Astrocyte (in vitro differentiated cells and primary cell): Measurements from ENCODE around the gene ATXN7L1. TPM values are rescaled to one million over a fixed set of nuclear protein-coding genes. Genes with fewer than 3 reads are reported as not detected.

Experiments
- DNase-seq: peaks from one replicate; pipeline ENCODE4 v3.0.0-alpha.2; 2010; ENCODE audit warnings: low read depth
- FAIRE-seq: peaks from 2 replicates; lab custom pipeline; 2011; peaks lifted over from hg19 to GRCh38; lab: Jason Lieb, UNC
- H2AFZ ChIP-seq: 2 replicates; pipeline ENCODE4 v1.6.0; 2012; ENCODE audit warnings: low read depth, low read length, inconsistent platforms
- H3K27ac ChIP-seq: 2 replicates; pipeline ENCODE4 v1.5.1; 2011; ENCODE audit warnings: low read depth, low read length, inconsistent platforms
- H3K27me3 ChIP-seq: 2 replicates; pipeline ENCODE4 v1.6.0; 2011; ENCODE audit warnings: low read length, inconsistent platforms; ENCODE audit not compliant: insufficient read depth
- H3K36me3 ChIP-seq: 2 replicates; pipeline ENCODE4 v1.5.1; 2011; ENCODE audit warnings: low read length, inconsistent platforms; ENCODE audit not compliant: insufficient read depth
- H3K4me1 ChIP-seq: 2 replicates; pipeline ENCODE4 v1.5.1; 2011; ENCODE audit warnings: low read length, inconsistent platforms; ENCODE audit not compliant: insufficient read depth
- H3K4me2 ChIP-seq: 2 replicates; pipeline ENCODE4 v1.6.0; 2012; ENCODE audit warnings: low read length, inconsistent platforms
- H3K4me3 ChIP-seq: 2 replicates; pipeline ENCODE4 v1.5.1; 2011; ENCODE audit warnings: low read depth, mild to moderate bottlenecking, low read length, inconsistent platforms; ENCODE audit not compliant: insufficient read depth
- H3K79me2 ChIP-seq: 2 replicates; pipeline ENCODE4 v1.6.0; 2012; ENCODE audit warnings: mild to moderate bottlenecking, low read length, inconsistent platforms; ENCODE audit not compliant: insufficient read depth
- H3K9ac ChIP-seq: 2 replicates; pipeline ENCODE4 v1.6.0; 2012; ENCODE audit warnings: mild to moderate bottlenecking, low read length, inconsistent platforms
- H3K9me3 ChIP-seq: 2 replicates; pipeline ENCODE4 v1.5.1; 2012; ENCODE audit warnings: low read depth, mild to moderate bottlenecking, low read length, inconsistent platforms; ENCODE audit not compliant: insufficient read depth
- H4K20me1 ChIP-seq: 2 replicates; pipeline ENCODE4 v1.6.0; 2012; ENCODE audit warnings: low read length, inconsistent platforms; ENCODE audit not compliant: insufficient read depth
- H3K27ac Mint-ChIP-seq: one replicate; pipeline ENCODE4 v1.8.0; 2021; ENCODE audit warnings: mild to moderate bottlenecking, mixed read lengths; ENCODE audit not compliant: unreplicated experiment
- H3K27me3 Mint-ChIP-seq: one replicate; pipeline ENCODE4 v1.8.0; 2021; ENCODE audit warnings: low read depth, mixed read lengths; ENCODE audit not compliant: unreplicated experiment
- H3K36me3 Mint-ChIP-seq: one replicate; pipeline ENCODE4 v1.8.0; 2021; ENCODE audit warnings: low read depth, mixed read lengths; ENCODE audit not compliant: unreplicated experiment
- H3K4me1 Mint-ChIP-seq: one replicate; pipeline ENCODE4 v1.8.0; 2021; ENCODE audit warnings: low read depth, mixed read lengths; ENCODE audit not compliant: unreplicated experiment
- H3K4me3 Mint-ChIP-seq: one replicate; pipeline ENCODE4 v1.8.0; 2021; ENCODE audit warnings: mild to moderate bottlenecking, moderate library complexity, mixed read lengths; ENCODE audit not compliant: unreplicated experiment
- H3K9me3 Mint-ChIP-seq: one replicate; pipeline ENCODE4 v1.8.0; 2021; ENCODE audit warnings: mild to moderate bottlenecking, mixed read lengths; ENCODE audit not compliant: unreplicated experiment
- EZH2 ChIP-seq: IDR thresholded peaks from 2 replicates; pipeline ENCODE4 v1.6.1; 2012; ENCODE audit warnings: mild to moderate bottlenecking, low read length, inconsistent platforms; ENCODE audit not compliant: insufficient read depth
- total RNA-seq: library from RNA; stranded (reverse); gene quantifications from 2 replicates; pipeline ENCODE4 v1.2.1, GENCODE V29; 2021
- TF ChIP-seq, protein P1 (sequence below): IDR thresholded peaks from 2 replicates; pipeline ENCODE4 v1.5.1; 2011; ENCODE audit warnings: low read depth, mild to moderate bottlenecking, inconsistent platforms, low read length, moderate library complexity; ENCODE audit not compliant: insufficient read depth

ATXN7L1 gene
- total RNA-seq, 1 donor from 2014 or later: 7.6 TPM

DNA sequence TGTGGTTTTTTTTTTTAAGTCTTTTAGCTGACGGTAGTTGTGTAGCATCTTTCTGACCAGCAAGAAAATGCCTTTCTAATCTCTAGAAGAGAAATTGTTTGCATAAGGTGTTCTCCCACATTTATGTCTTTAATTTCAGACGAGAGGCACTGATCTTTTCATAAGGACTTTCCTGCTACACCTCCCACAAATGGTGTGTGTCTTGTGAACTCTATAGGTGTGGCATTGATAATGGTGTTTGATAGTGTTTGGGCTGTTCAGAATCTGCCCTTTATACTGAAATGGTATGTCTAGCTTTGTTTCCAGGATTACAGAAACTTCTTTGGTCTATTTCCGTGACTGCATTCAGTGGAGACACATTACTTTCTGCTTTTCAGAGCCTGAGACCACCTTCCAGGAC is 21.6 kb upstream of the ATXN7L1 start:
- no peaks in the 10 kb centered on the region for H3K9me3 Mint-ChIP-seq

DNA sequence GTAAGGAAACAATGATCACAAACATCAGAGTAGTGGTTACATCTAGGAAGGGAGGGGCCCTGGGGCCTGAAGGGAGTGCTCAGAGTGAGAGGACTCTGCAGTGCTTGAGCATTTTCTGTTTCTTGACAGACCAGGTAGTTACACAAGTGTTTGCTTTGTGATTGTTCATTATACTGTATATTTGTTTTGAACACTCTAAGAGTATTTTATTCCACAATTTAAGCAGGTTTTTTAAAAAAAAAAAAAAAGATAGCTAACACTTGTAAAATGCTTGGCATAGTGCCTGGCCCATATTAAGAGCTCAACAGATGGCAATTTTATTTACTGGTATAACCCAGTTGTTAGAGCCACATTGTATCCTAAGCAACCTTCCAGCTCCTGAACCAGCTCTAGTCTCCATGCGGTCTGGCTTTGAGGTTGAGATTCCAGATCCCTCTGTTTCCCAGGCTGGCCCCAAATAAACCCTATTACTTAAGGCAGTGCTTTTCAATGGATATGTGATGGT is 20.1 kb upstream of the ATXN7L1 start:
- DNase-seq (no peak), FAIRE-seq (no peak)
- Mint-ChIP-seq H3K27me3 (no peaks in the 10 kb centered on the region), H3K4me1 (no peaks in the 10 kb centered on the region), H3K27ac (no peak overlapping the region), H3K36me3 (no peaks in the 10 kb centered on the region), H3K4me3 (no peak overlapping the region), H3K9me3 (no peaks in the 10 kb centered on the region)
- Histone ChIP-seq H3K9me3 (no peaks in the 10 kb centered on the region), H2AFZ (no peak overlapping the region), H3K4me1 (no peaks in the 10 kb centered on the region), H4K20me1 (no peaks in the 10 kb centered on the region), H3K9ac (no peak overlapping the region), H3K36me3 (no peaks in the 10 kb centered on the region), H3K4me3 (no peak overlapping the region), H3K4me2 (no peak overlapping the region), H3K79me2 (no peaks in the 10 kb centered on the region), H3K27me3 (no peaks in the 10 kb centered on the region), H3K27ac (no peak overlapping the region)
- TF ChIP-seq, protein P1, sequence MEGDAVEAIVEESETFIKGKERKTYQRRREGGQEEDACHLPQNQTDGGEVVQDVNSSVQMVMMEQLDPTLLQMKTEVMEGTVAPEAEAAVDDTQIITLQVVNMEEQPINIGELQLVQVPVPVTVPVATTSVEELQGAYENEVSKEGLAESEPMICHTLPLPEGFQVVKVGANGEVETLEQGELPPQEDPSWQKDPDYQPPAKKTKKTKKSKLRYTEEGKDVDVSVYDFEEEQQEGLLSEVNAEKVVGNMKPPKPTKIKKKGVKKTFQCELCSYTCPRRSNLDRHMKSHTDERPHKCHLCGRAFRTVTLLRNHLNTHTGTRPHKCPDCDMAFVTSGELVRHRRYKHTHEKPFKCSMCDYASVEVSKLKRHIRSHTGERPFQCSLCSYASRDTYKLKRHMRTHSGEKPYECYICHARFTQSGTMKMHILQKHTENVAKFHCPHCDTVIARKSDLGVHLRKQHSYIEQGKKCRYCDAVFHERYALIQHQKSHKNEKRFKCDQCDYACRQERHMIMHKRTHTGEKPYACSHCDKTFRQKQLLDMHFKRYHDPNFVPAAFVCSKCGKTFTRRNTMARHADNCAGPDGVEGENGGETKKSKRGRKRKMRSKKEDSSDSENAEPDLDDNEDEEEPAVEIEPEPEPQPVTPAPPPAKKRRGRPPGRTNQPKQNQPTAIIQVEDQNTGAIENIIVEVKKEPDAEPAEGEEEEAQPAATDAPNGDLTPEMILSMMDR: no peak
- no peak for TF ChIP-seq EZH2

More for the DNA sequence above, 21.6 kb upstream of the ATXN7L1 start:
- Mint-ChIP-seq H3K36me3 (no peaks in the 10 kb centered on the region), H3K4me3 (no peak overlapping the region), H3K4me1 (no peaks in the 10 kb centered on the region), H3K27ac (no peak overlapping the region), H3K27me3 (no peaks in the 10 kb centered on the region)
- no peaks in the 10 kb centered on the region for H3K79me2 ChIP-seq
- FAIRE-seq (no peak), DNase-seq (no peak)
- H3K27me3 ChIP-seq: no peaks in the 10 kb centered on the region
- no peak for TF ChIP-seq EZH2
- TF ChIP-seq, protein P1: no peak
- H2AFZ ChIP-seq: no peak overlapping the region
- no peaks in the 10 kb centered on the region for H4K20me1 ChIP-seq
- no peak overlapping the region for H3K4me3 ChIP-seq
- H3K27ac ChIP-seq: no peak overlapping the region
- H3K9ac ChIP-seq: no peak overlapping the region
- no peaks in the 10 kb centered on the region for H3K4me1 ChIP-seq
- no peaks in the 10 kb centered on the region for H3K9me3 ChIP-seq
- H3K36me3 ChIP-seq: no peaks in the 10 kb centered on the region
- no peak overlapping the region for H3K4me2 ChIP-seq

DNA sequence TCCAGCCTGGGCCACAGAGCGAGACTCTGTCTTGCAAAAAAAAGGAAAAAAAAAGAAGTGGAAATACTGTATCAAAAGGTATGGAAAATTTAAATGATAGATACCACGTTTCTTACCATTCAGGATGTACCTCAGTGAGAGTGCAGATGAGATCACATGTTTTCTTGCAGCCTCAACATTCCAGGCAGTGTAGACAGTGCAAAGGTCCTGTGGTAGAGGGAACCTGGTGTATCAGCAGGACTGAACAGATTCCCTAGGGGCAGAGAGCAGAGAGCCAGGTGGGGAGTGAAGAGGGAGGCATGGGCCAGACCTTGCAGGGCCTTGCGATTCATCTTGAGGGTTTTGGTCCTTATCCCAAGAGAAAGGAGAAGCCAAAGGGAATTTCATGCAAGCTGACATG is 17.7 kb upstream of the ATXN7L1 start:
- no peak overlapping the region for H2AFZ ChIP-seq
- H3K9me3 ChIP-seq: no peaks in the 10 kb centered on the region
- H3K27me3 ChIP-seq: no peaks in the 10 kb centered on the region
- H3K4me1 Mint-ChIP-seq: peaks cover 8% of the 10 kb centered on the region
- DNase-seq: no peak
- FAIRE-seq: no peak
- no peak overlapping the region for H3K4me3 Mint-ChIP-seq
- H3K27ac ChIP-seq: no peak overlapping the region
- H3K27ac Mint-ChIP-seq: no peak overlapping the region
- H3K4me3 ChIP-seq: no peak overlapping the region
- no peaks in the 10 kb centered on the region for H3K4me1 ChIP-seq
- H3K36me3 ChIP-seq: no peaks in the 10 kb centered on the region
- H3K36me3 Mint-ChIP-seq: no peaks in the 10 kb centered on the region
- TF ChIP-seq, protein P1: no peak
- no peak for TF ChIP-seq EZH2
- H3K79me2 ChIP-seq: no peaks in the 10 kb centered on the region
- H3K4me2 ChIP-seq: no peak overlapping the region
- H3K27me3 Mint-ChIP-seq: no peaks in the 10 kb centered on the region
- H4K20me1 ChIP-seq: no peaks in the 10 kb centered on the region
- H3K9ac ChIP-seq: no peak overlapping the region
- no peaks in the 10 kb centered on the region for H3K9me3 Mint-ChIP-seq
